ENCODE data around the gene RAD51. TPM values are rescaled to one million over a fixed set of nuclear protein-coding genes. Genes with fewer than 3 reads are reported as not detected.

The RAD51 gene
- total RNA-seq, 2 experiments from 2014 or later = 50.9 to 60.4 TPM

GRCh38 chr15:40750885-40751284 is 55.9 kb downstream of the RAD51 start:
- ChIA-PET POLR2A (interaction anchor here (1.2 to 3.4 kb wide), 4 partner anchors 14 to 145 kb away, joined by 3 to 14 read pairs (median 4); partner anchors contain the start of genes DNAJC17, GCHFR, RAD51 and ZFYVE19), CTCF (interaction anchor here (0.9 to 1.4 kb wide), 2 partner anchors 32 to 141 kb away, joined by 3 to 4 read pairs; no protein-coding TSS in a partner anchor)
- peaks cover 40% of the 10 kb centered on the region for H3K4me1 Mint-ChIP-seq
- no peak overlapping the region for H3K4me3 Mint-ChIP-seq
- peaks cover 44% of the 10 kb centered on the region for H3K36me3 Mint-ChIP-seq (ENCODE audit: low read depth)
- no peaks in the 10 kb centered on the region for H3K27me3 Mint-ChIP-seq
- H3K27ac Mint-ChIP-seq = no peak overlapping the region
- H3K9me3 Mint-ChIP-seq = no peaks in the 10 kb centered on the region
- DNase-seq = no peak

GRCh38 chr15:40751745-40752144 is 56.8 kb downstream of the RAD51 start:
- H3K27me3 Mint-ChIP-seq = no peaks in the 10 kb centered on the region
- no peaks in the 10 kb centered on the region for H3K9me3 Mint-ChIP-seq
- POLR2A ChIA-PET = interaction anchor here (1.2 to 3.6 kb wide), 6 partner anchors 8 to 144 kb away, joined by 3 to 43 read pairs (median 9); partner anchors contain the start of genes DNAJC17, GCHFR, RAD51 and ZFYVE19
- H3K27ac Mint-ChIP-seq = no peak overlapping the region
- H3K4me1 Mint-ChIP-seq = peaks cover 36% of the 10 kb centered on the region
- DNase-seq = no peak
- CTCF ChIA-PET = interaction anchor here (0.6 to 3.3 kb wide), 3 partner anchors 8 to 162 kb away, joined by 3 to 19 read pairs (median 3); partner anchors contain the start of gene GCHFR
- no peak overlapping the region for H3K4me3 Mint-ChIP-seq
- H3K36me3 Mint-ChIP-seq (ENCODE audit: low read depth) = peaks cover 43% of the 10 kb centered on the region

DNA sequence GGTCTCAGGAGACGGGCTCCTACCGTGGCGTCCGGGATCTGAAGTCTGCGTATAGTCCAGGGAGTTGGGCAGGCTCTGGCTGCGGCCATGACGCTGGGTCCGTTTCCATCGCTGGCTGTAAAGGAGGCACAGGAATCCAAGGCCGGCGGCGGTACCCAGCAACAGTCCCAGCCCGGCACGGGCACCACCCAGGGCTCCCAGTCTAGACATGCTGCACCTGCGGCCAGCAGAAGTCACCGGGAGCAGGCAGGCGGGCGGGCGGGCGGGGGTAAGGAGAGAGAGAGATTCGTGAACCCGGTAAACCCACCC is 59.6 kb downstream of the RAD51 start:
- DNase-seq = peak; percentile 39
- no peaks in the 10 kb centered on the region for H3K27me3 Mint-ChIP-seq
- POLR2A ChIA-PET = interaction anchor here (0.8 to 3.6 kb wide), 4 partner anchors 10 to 59 kb away, joined by 3 to 43 read pairs (median 12); partner anchors contain the start of genes GCHFR and RAD51
- H3K4me1 Mint-ChIP-seq = peaks cover 31% of the 10 kb centered on the region
- H3K4me3 Mint-ChIP-seq = peak overlapping the region; percentile 88
- CTCF ChIA-PET = interaction anchor here (3.3 kb wide), 1 partner anchor 10 kb away, joined by 19 read pairs; no protein-coding TSS in a partner anchor
- H3K9me3 Mint-ChIP-seq = no peaks in the 10 kb centered on the region
- peak overlapping the region; percentile 95 for H3K27ac Mint-ChIP-seq
- peaks cover 34% of the 10 kb centered on the region for H3K36me3 Mint-ChIP-seq (ENCODE audit: low read depth)

- peak within 1 kb of the TSS; percentile 88 for H3K4me3 Mint-ChIP-seq
- POLR2A ChIA-PET = interaction anchor here (0.8 to 3.6 kb wide), 4 partner anchors 9 to 60 kb away, joined by 3 to 43 read pairs (median 12); partner anchors contain the start of genes GCHFR and RAD51
- peaks cover 31% of the 10 kb centered on the region for H3K4me1 Mint-ChIP-seq
- peak within 1 kb of the TSS; percentile 95 for H3K27ac Mint-ChIP-seq
- H3K36me3 Mint-ChIP-seq (ENCODE audit: low read depth) = peaks cover 32% of the 10 kb centered on the region
- H3K9me3 Mint-ChIP-seq = no peaks in the 10 kb centered on the region
- CTCF ChIA-PET = interaction anchor here (1.2 to 3.3 kb wide), 2 partner anchors 11 to 24 kb away, joined by 3 to 19 read pairs; no protein-coding TSS in a partner anchor
- DNase-seq = peak; percentile 95
- H3K27me3 Mint-ChIP-seq = no peaks in the 10 kb centered on the region
Measured at GRCh38 chr15:40754883-40755811, 60.2 kb downstream of the RAD51 start, which contains the start of gene RMDN3. Gene RMDN3, minus strand, starts transcription at chr15:40755254. Its CDS starts 471 bp downstream, at chr15:40754783.

- no peaks in the 10 kb centered on the region for H3K27me3 Mint-ChIP-seq
- H3K36me3 Mint-ChIP-seq (ENCODE audit: low read depth) = peaks cover 26% of the 10 kb centered on the region
- ChIA-PET CTCF (interaction anchor here (1.0 to 1.2 kb wide), 2 partner anchors 11 to 23 kb away, joined by 3 to 6 read pairs; no protein-coding TSS in a partner anchor), POLR2A (interaction anchor here (0.8 to 2.0 kb wide), 3 partner anchors 10 to 13 kb away, joined by 3 to 14 read pairs (median 5); partner anchors contain the start of gene GCHFR)
- no peak for DNase-seq
- peak overlapping the region; percentile 95 for H3K27ac Mint-ChIP-seq
- H3K4me1 Mint-ChIP-seq = peaks cover 31% of the 10 kb centered on the region
- peak overlapping the region; percentile 88 for H3K4me3 Mint-ChIP-seq
- H3K9me3 Mint-ChIP-seq = no peaks in the 10 kb centered on the region
Measured at GRCh38 chr15:40755812-40756208, 60.8 kb downstream of the RAD51 start.

DNA sequence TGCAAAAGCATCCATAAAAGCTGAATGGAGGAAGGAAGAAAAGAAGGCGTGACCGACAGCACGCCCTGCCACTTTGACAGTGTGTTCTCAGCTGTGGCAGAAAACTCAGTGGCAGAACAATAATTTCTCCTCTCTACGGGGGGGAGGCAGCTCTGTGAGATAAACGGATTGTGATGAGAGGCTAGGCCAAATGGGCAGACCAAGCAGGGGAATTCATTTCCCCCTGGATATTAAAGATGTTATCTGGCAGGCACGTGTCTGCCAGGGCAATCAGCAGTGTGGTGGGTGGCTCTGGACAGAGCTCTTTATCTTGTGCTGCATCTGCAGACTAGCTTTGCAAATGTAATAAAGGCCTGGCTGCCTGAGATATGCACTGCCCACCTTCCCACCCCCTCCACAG is 62.0 kb downstream of the RAD51 start:
- ChIA-PET CTCF (interaction anchor here (1.0 to 1.4 kb wide), 3 partner anchors 10 to 22 kb away, joined by 3 to 6 read pairs (median 3); no protein-coding TSS in a partner anchor), POLR2A (interaction anchor here (0.6 to 2.0 kb wide), 5 partner anchors 8 to 576 kb away, joined by 3 to 14 read pairs (median 5); partner anchors contain the start of genes DNAJC17, GCHFR, NUSAP1 and OIP5)
- Mint-ChIP-seq H3K4me1 (peaks cover 26% of the 10 kb centered on the region), H3K9me3 (no peaks in the 10 kb centered on the region), H3K27ac (no peak overlapping the region), H3K36me3 (ENCODE audit: low read depth) (peaks cover 15% of the 10 kb centered on the region), H3K4me3 (no peak overlapping the region), H3K27me3 (no peaks in the 10 kb centered on the region)
- DNase-seq = no peak

DNA sequence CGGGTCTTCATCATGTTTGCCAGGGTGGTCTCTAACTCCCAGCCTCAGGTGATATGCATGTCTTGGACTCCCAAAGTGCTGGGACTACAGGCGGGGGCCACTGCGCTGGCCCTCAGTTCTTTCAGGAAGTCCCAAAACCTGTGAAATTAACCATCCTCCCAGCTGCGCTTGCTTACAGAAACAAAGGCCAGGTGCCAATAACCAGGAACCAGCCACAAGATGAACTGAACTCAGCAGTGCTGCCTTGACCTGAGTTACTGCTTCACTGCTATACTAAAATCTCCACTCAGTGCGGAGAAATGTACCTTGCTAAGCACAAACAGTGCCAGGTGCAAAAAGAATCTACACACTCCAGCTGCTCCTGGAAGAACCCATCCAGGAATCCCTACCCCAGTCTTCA is 65.0 kb downstream of the RAD51 start:
- no peaks in the 10 kb centered on the region for H3K9me3 Mint-ChIP-seq
- no peaks in the 10 kb centered on the region for H3K27me3 Mint-ChIP-seq
- POLR2A ChIA-PET = no interaction called here
- no peak overlapping the region for H3K27ac Mint-ChIP-seq
- H3K36me3 Mint-ChIP-seq (ENCODE audit: low read depth) = no peaks in the 10 kb centered on the region
- CTCF ChIA-PET = no interaction called here
- H3K4me3 Mint-ChIP-seq = no peak overlapping the region
- peaks cover 27% of the 10 kb centered on the region for H3K4me1 Mint-ChIP-seq
- no peak for DNase-seq

GRCh38 chr15:40762919-40763800 is 68.2 kb downstream of the RAD51 start:
- Mint-ChIP-seq H3K4me1 (peaks cover 35% of the 10 kb centered on the region), H3K27me3 (no peaks in the 10 kb centered on the region), H3K36me3 (ENCODE audit: low read depth) (peaks cover under 1% of the 10 kb centered on the region), H3K9me3 (no peaks in the 10 kb centered on the region), H3K4me3 (peak overlapping the region; percentile 76), H3K27ac (peak overlapping the region; percentile 83)
- ChIA-PET CTCF (interaction anchor here (0.8 to 2.0 kb wide), 6 partner anchors 11 to 174 kb away, joined by 3 to 10 read pairs (median 5); partner anchors contain the start of genes DNAJC17 and ZFYVE19), POLR2A (interaction anchor here (1.1 to 4.9 kb wide), 13 partner anchors 8 to 194 kb away, joined by 3 to 36 read pairs (median 5); partner anchors contain the start of genes RAD51, RMDN3 and RPUSD2)
- DNase-seq = peak; percentile 42

- ChIA-PET CTCF (interaction anchor here (0.8 to 2.8 kb wide), 8 partner anchors 12 to 175 kb away, joined by 3 to 10 read pairs (median 7); partner anchors contain the start of genes DNAJC17 and ZFYVE19), POLR2A (interaction anchor here (0.5 to 4.9 kb wide), 17 partner anchors 7 to 195 kb away, joined by 3 to 36 read pairs (median 6); partner anchors contain the start of genes RAD51, RMDN3 and RPUSD2)
- Mint-ChIP-seq H3K27me3 (no peaks in the 10 kb centered on the region), H3K4me1 (peaks cover 43% of the 10 kb centered on the region), H3K27ac (peak within 1 kb of the TSS; percentile 83), H3K9me3 (no peaks in the 10 kb centered on the region), H3K36me3 (ENCODE audit: low read depth) (peaks cover 4% of the 10 kb centered on the region), H3K4me3 (peak within 1 kb of the TSS; percentile 76)
- DNase-seq = peak; percentile 77
Measured at GRCh38 chr15:40763801-40764628, 69.0 kb downstream of the RAD51 start, which contains the start of gene GCHFR. Gene GCHFR, plus strand, starts transcription at chr15:40764068. Its CDS starts 113 bp downstream, at chr15:40764181.

DNA sequence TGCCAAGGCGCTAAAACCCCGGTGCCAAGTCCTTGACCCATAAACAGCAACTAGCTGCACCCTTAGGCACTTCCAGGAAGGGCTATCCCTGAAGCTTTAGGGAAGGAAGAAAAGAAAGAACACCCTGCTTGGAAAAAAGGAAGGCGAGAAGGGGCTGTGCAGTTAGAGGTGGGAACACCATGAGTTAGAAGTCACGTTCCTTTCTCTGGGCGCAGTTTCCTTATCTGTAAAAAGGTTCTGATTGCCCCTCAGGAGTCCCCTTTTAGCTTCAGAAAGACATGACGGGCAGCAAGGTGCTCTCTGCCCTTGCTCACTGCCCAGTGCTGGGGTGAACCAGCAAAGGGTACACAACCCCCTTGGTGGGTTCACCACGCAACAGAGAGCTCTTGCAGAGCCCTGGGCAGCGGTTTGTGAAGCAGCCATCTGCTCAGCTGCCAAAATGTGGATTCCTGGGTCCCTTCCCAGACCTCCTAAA is 69.7 kb downstream of the RAD51 start:
- peaks cover 50% of the 10 kb centered on the region for H3K4me1 Mint-ChIP-seq
- peaks cover 7% of the 10 kb centered on the region for H3K36me3 Mint-ChIP-seq (ENCODE audit: low read depth)
- peak overlapping the region; percentile 76 for H3K4me3 Mint-ChIP-seq
- H3K27me3 Mint-ChIP-seq = no peaks in the 10 kb centered on the region
- ChIA-PET CTCF (interaction anchor here (1.1 to 2.8 kb wide), 9 partner anchors 13 to 131 kb away, joined by 3 to 10 read pairs (median 7); partner anchors contain the start of genes DNAJC17 and ZFYVE19), POLR2A (interaction anchor here (0.5 to 4.9 kb wide), 17 partner anchors 8 to 195 kb away, joined by 3 to 36 read pairs (median 6); partner anchors contain the start of genes RAD51, RMDN3 and RPUSD2)
- DNase-seq = no peak
- no peaks in the 10 kb centered on the region for H3K9me3 Mint-ChIP-seq
- peak overlapping the region; percentile 83 for H3K27ac Mint-ChIP-seq
